CD8-positive, alpha-beta memory T cell (primary cell): Measurements from ENCODE around the gene HDAC9. TPM values are rescaled to one million over a fixed set of nuclear protein-coding genes. Genes with fewer than 3 reads are reported as not detected.
A peak's percentile ranks its signal among the peaks of the same experiment; 100 is the strongest.

Source experiments
- CTCF ChIA-PET: fragments of 350-600 bp; sonication (Branson Sonifier 250); formaldehyde crosslinking; loops from one replicate; lab custom pipeline; 2021; ENCODE audit warnings: antibody characterized with exemption; lab: Charles Lee
- POLR2A ChIA-PET: fragments of 350-600 bp; sonication (Branson Sonifier 250); formaldehyde crosslinking; loops from one replicate; lab custom pipeline; 2021; ENCODE audit warnings: antibody characterized with exemption; lab: Charles Lee
- DNase-seq, 5 donors: peaks; one replicate each; pipeline versions ENCODE4 v3.0.0 to v3.0.0-alpha.2; 2020 to 2022; ENCODE audit warnings: mixed read lengths in 1 of 5
- H3K27ac ChIP-seq: one replicate; pipeline ENCODE4 v1.7.0; 2013; ENCODE audit warnings: low read depth, mild to moderate bottlenecking, low read length, moderate library complexity
- H3K27me3 ChIP-seq: 2 replicates; pipeline ENCODE4 v1.7.0; 2013; ENCODE audit warnings: low read length, mild to moderate bottlenecking; ENCODE audit not compliant: insufficient read depth, poor library complexity, severe bottlenecking
- H3K36me3 ChIP-seq: 2 replicates; pipeline ENCODE4 v1.7.0; 2013; ENCODE audit warnings: mild to moderate bottlenecking, low read length, moderate library complexity; ENCODE audit not compliant: insufficient read depth
- H3K4me1 ChIP-seq: 2 replicates; pipeline ENCODE4 v1.7.0; 2013; ENCODE audit warnings: mild to moderate bottlenecking, low read length, moderate library complexity; ENCODE audit not compliant: insufficient read depth
- H3K4me3 ChIP-seq: 2 replicates; pipeline ENCODE4 v1.7.0; 2013; ENCODE audit warnings: mild to moderate bottlenecking, low read length
- H3K9me3 ChIP-seq: 2 replicates; pipeline ENCODE4 v1.7.0; 2013; ENCODE audit warnings: mild to moderate bottlenecking, low read length
- H3K27ac Mint-ChIP-seq, 8 donors: one replicate each; pipeline ENCODE4 v1.8.0; 2020 to 2021; ENCODE audit warnings: mixed read lengths in 8 of 8, mild to moderate bottlenecking in 6 of 8, inconsistent platforms in 3 of 8, moderate library complexity in 3 of 8
- H3K27me3 Mint-ChIP-seq, 2 donors: one replicate each; pipeline ENCODE4 v1.8.0; 2020 to 2021; ENCODE audit warnings: mixed read lengths in 2 of 2, mild to moderate bottlenecking in 1 of 2, moderate library complexity in 1 of 2
- H3K36me3 Mint-ChIP-seq, 3 donors: one replicate each; pipeline ENCODE4 v1.8.0; 2020 to 2021; ENCODE audit warnings: mixed read lengths in 3 of 3, inconsistent platforms in 1 of 3, mild to moderate bottlenecking in 1 of 3
- H3K4me1 Mint-ChIP-seq, 3 donors: one replicate each; pipeline ENCODE4 v1.8.0; 2020 to 2021; ENCODE audit warnings: mixed read lengths in 3 of 3, inconsistent platforms in 1 of 3, mild to moderate bottlenecking in 1 of 3
- H3K4me3 Mint-ChIP-seq, 7 donors: one replicate each; pipeline ENCODE4 v1.8.0; 2020 to 2021; ENCODE audit warnings: mixed read lengths in 7 of 7, mild to moderate bottlenecking in 6 of 7, moderate library complexity in 4 of 7, inconsistent platforms in 2 of 7
- H3K9me3 Mint-ChIP-seq, 5 donors: one replicate each; pipeline ENCODE4 v1.8.0; 2020 to 2022; ENCODE audit warnings: mixed read lengths in 5 of 5, mild to moderate bottlenecking in 3 of 5, moderate library complexity in 2 of 5, inconsistent platforms in 1 of 5
- polyA plus RNA-seq: library from polyadenylated mRNA; unstranded; fragments of 300-500 nt; fragmentation: Illumina TruSeq; gene quantifications from one replicate; pipeline ENCODE4 v1.2.3, GENCODE V29; 2021
- total RNA-seq, 2 experiments: library from RNA; stranded (reverse); gene quantifications; one replicate each; pipeline ENCODE4 v1.2.3, GENCODE V29; 2021

The HDAC9 gene
- total and polyA plus RNA-seq, 3 experiments from 2014 or later: 2.5 to 5.0 (median 3.2) TPM

GRCh38 chr7:18531539-18531938 lies 36.0 kb downstream of the HDAC9 start:
- Histone ChIP-seq H3K4me3 (no peak overlapping the region), H3K27me3 (no peaks in the 10 kb centered on the region), H3K36me3 (no peaks in the 10 kb centered on the region), H3K27ac (no peak overlapping the region), H3K4me1 (no peaks in the 10 kb centered on the region), H3K9me3 (no peaks in the 10 kb centered on the region)
- DNase-seq: no peak
- no peak overlapping the region for H3K4me3 Mint-ChIP-seq
- ChIA-PET POLR2A (no interaction called here), CTCF (no interaction called here)
- no peaks in the 10 kb centered on the region for H3K4me1 Mint-ChIP-seq
- no peaks in the 10 kb centered on the region for H3K36me3 Mint-ChIP-seq
- H3K27ac Mint-ChIP-seq: no peak overlapping the region
- peaks cover 0 to 2% (median 0%) of the 10 kb centered on the region in 5 donors for H3K9me3 Mint-ChIP-seq
- H3K27me3 Mint-ChIP-seq: no peaks in the 10 kb centered on the region

GRCh38 chr7:18532813-18533212 lies 37.3 kb downstream of the HDAC9 start:
- H3K9me3 Mint-ChIP-seq: peaks cover 0 to 2% (median 0%) of the 10 kb centered on the region in 5 donors
- H3K36me3 Mint-ChIP-seq: no peaks in the 10 kb centered on the region
- no peak overlapping the region for H3K4me3 Mint-ChIP-seq
- H3K27me3 ChIP-seq: no peaks in the 10 kb centered on the region
- POLR2A ChIA-PET: no interaction called here
- H3K27ac Mint-ChIP-seq: no peak overlapping the region
- no peaks in the 10 kb centered on the region for H3K4me1 Mint-ChIP-seq
- no peak overlapping the region for H3K27ac ChIP-seq
- no peaks in the 10 kb centered on the region for H3K27me3 Mint-ChIP-seq
- no peaks in the 10 kb centered on the region for H3K9me3 ChIP-seq
- H3K4me1 ChIP-seq: no peaks in the 10 kb centered on the region
- no peak for DNase-seq
- H3K4me3 ChIP-seq: no peak overlapping the region
- CTCF ChIA-PET: no interaction called here
- no peaks in the 10 kb centered on the region for H3K36me3 ChIP-seq

GRCh38 chr7:18534481-18534880 lies 38.9 kb downstream of the HDAC9 start:
- Histone ChIP-seq H3K4me1 (no peaks in the 10 kb centered on the region), H3K9me3 (no peaks in the 10 kb centered on the region), H3K27ac (no peak overlapping the region), H3K27me3 (no peaks in the 10 kb centered on the region), H3K4me3 (no peak overlapping the region), H3K36me3 (no peaks in the 10 kb centered on the region)
- Mint-ChIP-seq H3K4me3 (no peak overlapping the region), H3K36me3 (no peaks in the 10 kb centered on the region), H3K4me1 (peaks cover 0 to 4% (median 3%) of the 10 kb centered on the region in 3 donors), H3K27ac (no peak overlapping the region), H3K9me3 (peaks cover 0 to 2% (median 1%) of the 10 kb centered on the region in 5 donors), H3K27me3 (no peaks in the 10 kb centered on the region)
- CTCF ChIA-PET: no interaction called here
- DNase-seq: no peak
- POLR2A ChIA-PET: no interaction called here

- no peaks in the 10 kb centered on the region for H3K36me3 Mint-ChIP-seq
- Histone ChIP-seq H3K4me1 (no peaks in the 10 kb centered on the region), H3K4me3 (no peak overlapping the region), H3K27ac (no peak overlapping the region), H3K27me3 (no peaks in the 10 kb centered on the region), H3K9me3 (no peaks in the 10 kb centered on the region), H3K36me3 (no peaks in the 10 kb centered on the region)
- POLR2A ChIA-PET: no interaction called here
- peak overlapping the region in 1 of 8 donors; percentile 50 for H3K27ac Mint-ChIP-seq
- H3K4me1 Mint-ChIP-seq: peaks cover 0 to 4% (median 3%) of the 10 kb centered on the region in 3 donors
- H3K4me3 Mint-ChIP-seq: peak overlapping the region in 1 of 7 donors; percentile 3
- DNase-seq: no peak
- CTCF ChIA-PET: no interaction called here
- peaks cover 0 to 2% (median 2%) of the 10 kb centered on the region in 5 donors for H3K9me3 Mint-ChIP-seq
- H3K27me3 Mint-ChIP-seq: no peaks in the 10 kb centered on the region
Observed at GRCh38 chr7:18535810-18536415, 40.4 kb downstream of the HDAC9 start.

- H3K27ac ChIP-seq: no peak overlapping the region
- Mint-ChIP-seq H3K36me3 (no peaks in the 10 kb centered on the region), H3K4me1 (peaks cover 0 to 4% (median 3%) of the 10 kb centered on the region in 3 donors), H3K27me3 (no peaks in the 10 kb centered on the region), H3K9me3 (peaks cover 0 to 2% (median 2%) of the 10 kb centered on the region in 5 donors), H3K27ac (no peak overlapping the region), H3K4me3 (no peak overlapping the region)
- ChIA-PET CTCF (no interaction called here), POLR2A (no interaction called here)
- no peaks in the 10 kb centered on the region for H3K4me1 ChIP-seq
- H3K9me3 ChIP-seq: no peaks in the 10 kb centered on the region
- H3K4me3 ChIP-seq: no peak overlapping the region
- H3K36me3 ChIP-seq: no peaks in the 10 kb centered on the region
- H3K27me3 ChIP-seq: no peaks in the 10 kb centered on the region
- no peak for DNase-seq
Observed at GRCh38 chr7:18536486-18536885, 40.9 kb downstream of the HDAC9 start.

- Mint-ChIP-seq H3K4me3 (no peak overlapping the region), H3K4me1 (peaks cover 0 to 4% (median 3%) of the 10 kb centered on the region in 3 donors), H3K9me3 (peaks cover 0 to 2% (median 0%) of the 10 kb centered on the region in 5 donors), H3K27ac (no peak overlapping the region), H3K27me3 (no peaks in the 10 kb centered on the region), H3K36me3 (no peaks in the 10 kb centered on the region)
- H3K36me3 ChIP-seq: no peaks in the 10 kb centered on the region
- H3K27ac ChIP-seq: no peak overlapping the region
- POLR2A ChIA-PET: no interaction called here
- no peak overlapping the region for H3K4me3 ChIP-seq
- no peak for DNase-seq
- H3K9me3 ChIP-seq: no peaks in the 10 kb centered on the region
- H3K27me3 ChIP-seq: no peaks in the 10 kb centered on the region
- H3K4me1 ChIP-seq: no peaks in the 10 kb centered on the region
- CTCF ChIA-PET: no interaction called here
Observed at GRCh38 chr7:18538554-18539250, 43.2 kb downstream of the HDAC9 start.

GRCh38 chr7:18540396-18540795 lies 44.8 kb downstream of the HDAC9 start:
- Mint-ChIP-seq H3K9me3 (peaks cover 0 to 2% (median 0%) of the 10 kb centered on the region in 5 donors), H3K36me3 (no peaks in the 10 kb centered on the region), H3K27ac (no peak overlapping the region), H3K27me3 (no peaks in the 10 kb centered on the region), H3K4me3 (no peak overlapping the region), H3K4me1 (peaks cover 0 to 4% (median 3%) of the 10 kb centered on the region in 3 donors)
- ChIA-PET POLR2A (no interaction called here), CTCF (no interaction called here)
- H3K9me3 ChIP-seq: no peaks in the 10 kb centered on the region
- H3K4me1 ChIP-seq: no peaks in the 10 kb centered on the region
- DNase-seq: no peak
- no peaks in the 10 kb centered on the region for H3K36me3 ChIP-seq
- H3K27me3 ChIP-seq: no peaks in the 10 kb centered on the region
- H3K27ac ChIP-seq: no peak overlapping the region
- H3K4me3 ChIP-seq: no peak overlapping the region

- ChIA-PET POLR2A (no interaction called here), CTCF (no interaction called here)
- peaks cover 0 to 4% (median 3%) of the 10 kb centered on the region in 3 donors for H3K4me1 Mint-ChIP-seq
- DNase-seq: no peak
- no peak overlapping the region for H3K27ac Mint-ChIP-seq
- H3K9me3 Mint-ChIP-seq: peaks cover 0 to 2% (median 0%) of the 10 kb centered on the region in 5 donors
- H3K9me3 ChIP-seq: no peaks in the 10 kb centered on the region
- H3K27me3 ChIP-seq: no peaks in the 10 kb centered on the region
- no peaks in the 10 kb centered on the region for H3K36me3 Mint-ChIP-seq
- H3K27ac ChIP-seq: no peak overlapping the region
- H3K4me3 Mint-ChIP-seq: no peak overlapping the region
- H3K4me1 ChIP-seq: no peaks in the 10 kb centered on the region
- H3K36me3 ChIP-seq: no peaks in the 10 kb centered on the region
- no peak overlapping the region for H3K4me3 ChIP-seq
- no peaks in the 10 kb centered on the region for H3K27me3 Mint-ChIP-seq
Observed at GRCh38 chr7:18541181-18541870, 45.8 kb downstream of the HDAC9 start.
